ENCODE measurements around the gene BCAS3.
"Not testable (repeated sequence)": the region's sequence is repeated elsewhere in the genome, so short reads cannot be mapped to it uniquely, and the experiment has no call there.

BCAS3 gene

DNA sequence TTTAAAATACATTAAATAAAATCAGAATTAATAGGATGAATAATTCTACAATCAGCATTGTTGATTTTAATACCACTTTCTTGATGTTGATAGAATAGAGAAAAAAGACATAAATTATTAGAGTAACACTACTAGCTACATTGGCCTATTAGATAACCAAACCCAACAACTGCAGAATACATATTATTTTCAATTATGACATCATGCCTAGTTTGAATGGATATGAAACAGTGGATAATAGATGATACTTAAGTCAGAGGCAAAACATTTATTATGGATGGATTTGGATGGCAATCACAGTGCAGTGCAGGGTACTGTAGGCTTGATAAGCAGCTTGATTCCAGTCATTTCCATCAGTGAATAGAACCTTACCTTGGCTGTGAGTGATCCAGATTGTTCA, 293.1 kb downstream of the BCAS3 start:
- H3K4me3 ChIP-seq (replicated peaks; ENCODE audit: low read depth, low read length): no peak overlapping the region
- no peak for DNase-seq (ENCODE audit: low read depth)
- TF ChIP-seq, protein P1, sequence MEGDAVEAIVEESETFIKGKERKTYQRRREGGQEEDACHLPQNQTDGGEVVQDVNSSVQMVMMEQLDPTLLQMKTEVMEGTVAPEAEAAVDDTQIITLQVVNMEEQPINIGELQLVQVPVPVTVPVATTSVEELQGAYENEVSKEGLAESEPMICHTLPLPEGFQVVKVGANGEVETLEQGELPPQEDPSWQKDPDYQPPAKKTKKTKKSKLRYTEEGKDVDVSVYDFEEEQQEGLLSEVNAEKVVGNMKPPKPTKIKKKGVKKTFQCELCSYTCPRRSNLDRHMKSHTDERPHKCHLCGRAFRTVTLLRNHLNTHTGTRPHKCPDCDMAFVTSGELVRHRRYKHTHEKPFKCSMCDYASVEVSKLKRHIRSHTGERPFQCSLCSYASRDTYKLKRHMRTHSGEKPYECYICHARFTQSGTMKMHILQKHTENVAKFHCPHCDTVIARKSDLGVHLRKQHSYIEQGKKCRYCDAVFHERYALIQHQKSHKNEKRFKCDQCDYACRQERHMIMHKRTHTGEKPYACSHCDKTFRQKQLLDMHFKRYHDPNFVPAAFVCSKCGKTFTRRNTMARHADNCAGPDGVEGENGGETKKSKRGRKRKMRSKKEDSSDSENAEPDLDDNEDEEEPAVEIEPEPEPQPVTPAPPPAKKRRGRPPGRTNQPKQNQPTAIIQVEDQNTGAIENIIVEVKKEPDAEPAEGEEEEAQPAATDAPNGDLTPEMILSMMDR (IDR thresholded peaks at IDR 0.05; ENCODE audit: low read length, missing control alignments): no peak

DNA sequence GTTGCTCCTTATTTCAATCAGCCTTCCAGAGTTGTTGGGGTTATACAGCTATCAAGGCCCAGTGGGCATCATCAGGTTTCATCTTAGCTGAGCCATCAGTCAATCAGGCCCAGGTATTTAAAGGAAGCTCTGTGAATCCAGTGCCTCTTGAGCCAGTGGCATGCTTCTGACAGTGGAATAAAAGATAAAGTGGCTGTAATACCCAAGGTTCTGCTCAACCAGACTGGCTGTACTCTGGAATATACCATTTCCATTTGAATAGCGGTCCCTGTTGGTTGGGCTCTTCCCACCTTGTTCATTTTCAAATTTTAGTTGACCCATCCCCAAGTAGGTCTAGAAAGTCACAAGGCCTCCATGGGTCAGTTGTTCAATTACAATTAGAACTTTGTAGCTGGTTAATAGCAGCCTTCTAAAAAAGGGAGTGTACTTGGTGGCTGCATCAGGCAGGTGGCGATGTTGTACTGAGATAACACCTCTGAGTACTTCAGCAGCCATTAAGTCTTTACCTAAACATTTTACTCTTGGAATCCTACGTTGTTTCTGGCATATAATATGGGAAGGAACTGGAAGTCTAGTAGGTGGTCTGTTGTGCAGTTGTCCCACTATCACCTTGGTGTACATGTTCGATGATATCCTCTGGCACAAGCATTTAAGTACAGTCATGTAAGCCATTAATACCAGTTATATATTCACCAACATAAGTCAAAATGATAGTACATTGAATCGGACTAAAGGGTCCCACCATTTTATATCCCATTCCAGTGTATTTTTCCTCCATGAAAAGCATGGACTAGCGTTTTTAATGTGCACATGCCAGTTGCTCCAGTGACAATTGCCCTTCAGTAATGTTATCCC, 294.1 kb downstream of the BCAS3 start:
- TF ChIP-seq, protein P1 (IDR thresholded peaks at IDR 0.05; ENCODE audit: low read length, missing control alignments): peak; percentile 70
- H3K4me3 ChIP-seq (replicated peaks; ENCODE audit: low read depth, low read length): no peak overlapping the region
- peak; percentile 71 for DNase-seq (ENCODE audit: low read depth)

DNA sequence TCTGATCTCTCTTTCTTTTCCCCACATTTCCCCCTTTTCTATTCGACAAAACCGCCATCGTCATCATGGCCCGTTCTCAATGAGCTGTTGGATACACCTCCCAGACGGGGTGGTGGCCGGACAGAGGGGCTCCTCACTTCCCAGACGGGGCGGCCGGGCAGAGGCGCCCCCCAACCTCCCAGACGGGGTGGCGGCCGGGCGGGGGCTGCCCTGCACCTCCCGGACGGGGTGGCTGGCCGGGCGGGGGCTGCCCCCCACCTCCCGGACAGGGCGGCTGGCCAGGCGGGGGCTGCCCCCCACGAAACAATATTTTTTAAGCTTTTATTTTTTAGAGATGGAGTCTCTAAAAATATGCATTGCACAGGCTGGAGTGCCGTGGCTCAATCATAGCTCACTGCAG, 299.2 kb downstream of the BCAS3 start:
- not testable (repeated sequence) for H3K4me3 ChIP-seq (replicated peaks; ENCODE audit: low read depth, low read length); DNase-seq (ENCODE audit: low read depth)

DNA sequence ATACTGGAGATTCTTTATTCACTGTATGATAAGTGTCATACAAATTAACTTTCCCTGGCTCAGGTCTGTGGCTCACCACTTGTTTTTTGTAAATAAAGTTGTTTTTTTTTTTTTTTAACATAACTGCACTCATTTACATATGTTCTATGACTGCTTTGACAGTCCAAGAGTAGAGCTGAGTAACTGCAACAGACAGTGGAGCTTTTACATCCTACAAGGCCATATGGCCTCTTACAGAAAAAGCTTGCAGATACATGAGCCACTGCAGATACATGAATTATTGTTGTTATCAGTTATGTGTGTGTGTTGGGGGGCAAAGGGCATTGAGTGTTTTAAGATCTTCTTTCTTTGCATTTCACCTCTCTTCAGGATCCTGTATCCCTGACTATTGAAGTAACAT, 311.7 kb downstream of the BCAS3 start:
- H3K4me3 ChIP-seq (replicated peaks; ENCODE audit: low read depth, low read length): no peak overlapping the region
- TF ChIP-seq, protein P1 (IDR thresholded peaks at IDR 0.05; ENCODE audit: low read length, missing control alignments): no peak
- DNase-seq (ENCODE audit: low read depth): no peak

DNA sequence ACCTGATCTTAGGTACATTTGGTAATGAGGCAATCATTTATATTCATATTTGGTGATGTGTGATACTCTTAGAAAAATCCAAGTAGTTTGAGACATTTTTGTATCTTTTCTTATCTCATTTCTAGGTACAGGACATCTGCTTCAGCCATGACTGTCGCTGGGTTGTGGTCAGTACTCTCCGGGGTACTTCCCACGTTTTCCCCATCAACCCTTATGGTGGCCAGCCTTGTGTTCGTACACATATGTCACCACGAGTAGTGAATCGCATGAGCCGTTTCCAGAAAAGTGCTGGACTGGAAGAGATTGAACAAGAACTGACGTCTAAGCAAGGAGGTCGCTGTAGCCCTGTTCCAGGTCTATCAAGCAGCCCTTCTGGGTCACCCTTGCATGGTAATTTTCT, 312.2 kb downstream of the BCAS3 start:
- TF ChIP-seq, protein P1 (IDR thresholded peaks at IDR 0.05; ENCODE audit: low read length, missing control alignments): no peak
- no peak overlapping the region for H3K4me3 ChIP-seq (replicated peaks; ENCODE audit: low read depth, low read length)
- no peak for DNase-seq (ENCODE audit: low read depth)

DNA sequence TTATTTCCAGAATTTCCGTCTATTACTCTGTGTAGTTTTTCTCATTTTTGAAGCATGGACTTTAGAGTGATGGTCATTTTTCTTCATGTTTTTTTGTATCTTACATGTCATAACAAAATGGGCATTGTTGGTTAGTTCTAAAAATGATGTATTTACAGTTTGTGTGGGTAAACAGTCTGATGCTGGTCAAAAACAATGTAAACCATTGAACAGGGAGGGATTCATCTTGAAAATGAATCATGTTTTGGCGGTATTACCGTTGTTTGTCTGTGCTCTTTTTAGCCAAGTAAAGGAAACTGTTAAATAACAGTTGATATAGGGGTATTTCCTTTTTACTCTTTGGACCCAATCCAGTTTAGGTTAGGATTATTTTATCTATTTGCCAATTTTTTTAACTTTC, 315.8 kb downstream of the BCAS3 start:
- DNase-seq (ENCODE audit: low read depth): no peak
- H3K4me3 ChIP-seq (replicated peaks; ENCODE audit: low read depth, low read length): no peak overlapping the region
- TF ChIP-seq, protein P1 (IDR thresholded peaks at IDR 0.05; ENCODE audit: low read length, missing control alignments): no peak

DNA sequence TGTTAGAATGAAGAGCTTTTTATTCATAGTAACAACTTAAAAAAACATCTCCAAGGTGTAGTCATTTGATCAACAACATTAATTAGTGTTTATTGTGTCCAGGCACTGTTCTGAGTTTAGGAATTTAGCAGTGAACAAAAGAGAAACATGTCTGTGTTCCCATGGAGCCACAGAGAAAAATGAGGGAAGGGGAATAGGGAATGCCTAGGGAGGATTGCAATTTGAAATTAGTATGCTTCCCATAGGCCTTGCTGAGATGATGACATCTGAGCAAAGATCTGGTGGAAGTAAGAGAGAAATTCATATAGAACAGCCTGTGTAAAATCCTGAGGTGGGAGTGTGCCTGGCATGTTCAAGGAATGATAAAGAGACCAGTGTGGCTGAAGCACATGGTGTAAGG, 318.0 kb downstream of the BCAS3 start:
- no peak for DNase-seq (ENCODE audit: low read depth)
- H3K4me3 ChIP-seq (replicated peaks; ENCODE audit: low read depth, low read length): no peak overlapping the region
- TF ChIP-seq, protein P1 (IDR thresholded peaks at IDR 0.05; ENCODE audit: low read length, missing control alignments): no peak
